ENCODE measurements around the gene HOOK1. TPM values are rescaled to one million over a fixed set of nuclear protein-coding genes. Genes with fewer than 3 reads are reported as not detected.

HOOK1 gene
- total and polyA plus RNA-seq, 2 donors (not counting 3 experiments of a cell fraction or from before 2014, with no cell fraction given), result not detected

GRCh38 chr1:59846895-59847282 is 32.1 kb downstream of the HOOK1 start:
- no peaks in the 10 kb centered on the region for H3K36me3 ChIP-seq (ENCODE audit: control insufficient read depth in 2 of 2, extremely low read depth in 1 of 2, insufficient read depth in 2 of 2, low read length in 2 of 2)
- no peak overlapping the region for H3K4me3 ChIP-seq (replicated peaks in 1 of 3; ENCODE audit: insufficient read depth in 1 of 3, low read depth in 1 of 3, low read length in 3 of 3)
- no TSS peak for BruUV-seq (replicated peaks)
- no peak overlapping the region for H2AFZ ChIP-seq (ENCODE audit: low read depth, low read length)
- FAIRE-seq (no peak), DNase-seq (ENCODE audit: low read depth, low spot score) (no peak)
- ChIA-PET CTCF (no interaction called here), POLR2A (no interaction called here)
- no peaks in the 10 kb centered on the region for H3K4me1 ChIP-seq (ENCODE audit: control insufficient read depth, extremely low read depth, insufficient read depth, low read length)
- TF ChIP-seq POLR2A (IDR thresholded peaks at IDR 0.05; ENCODE audit: low read depth, low read length) (no peak), POLR2AphosphoS5 (IDR thresholded peaks at IDR 0.05; ENCODE audit: insufficient read depth, low read depth, low read length) (no peak), FOS (IDR thresholded peaks at IDR 0.05; ENCODE audit: borderline replicate concordance, insufficient read depth, low read length) (no peak), MAX (IDR thresholded peaks at IDR 0.05; ENCODE audit: insufficient read depth, insufficient read length) (no peak), GATA2 (IDR thresholded peaks at IDR 0.05; ENCODE audit: insufficient read depth, insufficient read length, low read depth, low read length) (no peak), EZH2 (IDR thresholded peaks at IDR 0.05; ENCODE audit: borderline replicate concordance, low read depth, low read length, severe bottlenecking) (no peak), MYC (IDR thresholded peaks at IDR 0.05; ENCODE audit: low read depth, low read length) (no peak), JUN (IDR thresholded peaks at IDR 0.05; ENCODE audit: borderline replicate concordance, insufficient read depth, insufficient read length, low read depth) (no peak), CTCF (IDR thresholded peaks at IDR 0.05; ENCODE audit: extremely low read depth in 1 of 2, insufficient read depth in 1 of 2, low read depth in 1 of 2, low read length in 2 of 2) (no peak)
- H3K27me3 ChIP-seq (ENCODE audit: control insufficient read depth in 2 of 2, insufficient read depth in 2 of 2, low read length in 2 of 2), result peaks cover 0 to under 1% of the 10 kb centered on the region in 2 experiments
- H3K9me3 ChIP-seq (replicated peaks; ENCODE audit: control insufficient read depth, insufficient read depth, low read length), result no peaks in the 10 kb centered on the region
- H3K79me2 ChIP-seq (ENCODE audit: control insufficient read depth, insufficient read depth, low read length), result no peaks in the 10 kb centered on the region
- H3K4me2 ChIP-seq (ENCODE audit: insufficient read depth, low read length), result no peak overlapping the region
- H3K9me1 ChIP-seq (replicated peaks; ENCODE audit: control insufficient read depth, extremely low read depth, insufficient read depth, low read length), result no peaks in the 10 kb centered on the region
- dilution Hi-C loops (cut with MboI; ENCODE audit: extremely low pct_ligation_motif_present, low sequenced_read_pairs) (no loop called here), intact Hi-C loops (cut with micrococcal nuclease) (no loop called here)
- H4K20me1 ChIP-seq (replicated peaks; ENCODE audit: control insufficient read depth, extremely low read depth, insufficient read depth, low read length), result no peaks in the 10 kb centered on the region
- no peak overlapping the region for H3K9ac ChIP-seq (replicated peaks; ENCODE audit: extremely low read depth, insufficient read depth, low read length)
- H3K27ac ChIP-seq (ENCODE audit: insufficient read depth, low read depth, low read length), result no peak overlapping the region

Data from endothelial cell of umbilical vein (primary cell).